HCT116 (cell line): ENCODE data around the gene SH3GL1. TPM values are rescaled to one million over a fixed set of nuclear protein-coding genes. Genes with fewer than 3 reads are reported as not detected.

Experiments used
- ATAC-seq: fragments of 200-7000 bp; cut with Tn5 transposase; 2 replicates; pipeline ENCODE4 v1.9.1; 2020; ENCODE audit warnings: mild to moderate bottlenecking, moderate library complexity
- BruUV-seq: library from RNA; stranded (reverse); fragments of 400-500 nt; replicated peaks from 2 replicates; lab custom pipeline; 2021; lab: Mats Ljungman, UMichigan
- CTCF ChIA-PET: fragments of 300-600 bp; sonication (Branson Sonifier 250); formaldehyde crosslinking; loops from one replicate; lab custom pipeline; 2021; ENCODE audit warnings: antibody characterized with exemption; lab: Charles Lee
- POLR2A ChIA-PET: fragments of 300-600, 350-600 bp; sonication (Branson Sonifier 250); formaldehyde crosslinking; loops from one replicate; lab custom pipeline; 2021; ENCODE audit warnings: antibody characterized with exemption; lab: Charles Lee
- RAD21 ChIA-PET, 2 experiments: fragments of 300-600 bp; sonication (Branson Sonifier 250); formaldehyde crosslinking; loops; one replicate each; lab custom pipeline; 2023; ENCODE audit warnings: low total read pairs in 2 of 2; ENCODE audit not compliant: uncharacterized antibody in 2 of 2, unreplicated experiment in 2 of 2, low non-redundant PET in 1 of 2; lab: Charles Lee
- DNase-seq: peaks from one replicate; pipeline ENCODE4 v3.0.0-alpha.2; 2010; ENCODE audit warnings: low read depth, low spot score
- H2AFZ ChIP-seq: fragments of 200-600 bp; shearing (Covaris generic), sonication (generic); 2 replicates; pipeline ENCODE4 v1.6.1; 2017; ENCODE audit warnings: low read depth, mixed run types, mixed read lengths, antibody characterized with exemption, low read length; ENCODE audit not compliant: poor library complexity, severe bottlenecking
- H3K27ac ChIP-seq: 2 replicates; pipeline ENCODE4 v1.5.1; 2012; ENCODE audit warnings: low read depth, low read length
- H3K27me3 ChIP-seq: fragments of 200-600 bp; sonication (generic); 2 replicates; pipeline ENCODE4 v1.6.1; 2016; ENCODE audit warnings: mixed run types, low read length, mixed read lengths; ENCODE audit not compliant: insufficient read depth
- H3K36me3 ChIP-seq, 2 experiments: fragments of 200-500 bp in 1 of 2; fragments of 200-600 bp in 1 of 2; sonication (Bioruptor generic) in 1 of 2; sonication (generic) in 1 of 2; 2 replicates each; pipeline versions ENCODE4 v1.5.1 to v1.6.1; 2014 to 2016; ENCODE audit warnings: low read length in 2 of 2, inconsistent platforms in 1 of 2, mixed read lengths in 1 of 2, mixed run types in 1 of 2; ENCODE audit not compliant: insufficient read depth in 2 of 2, control insufficient read depth in 1 of 2
- H3K4me1 ChIP-seq, 2 experiments: fragments of 200-600 bp in 1 of 2; sonication (generic) in 1 of 2; 2 replicates each; pipeline versions ENCODE4 v1.5.1 to v1.6.1; 2012 to 2017; ENCODE audit warnings: low read length in 2 of 2, inconsistent platforms in 1 of 2, mild to moderate bottlenecking in 1 of 2, mixed read lengths in 1 of 2, mixed run types in 1 of 2, moderate library complexity in 1 of 2; ENCODE audit not compliant: insufficient read depth in 2 of 2, control insufficient read depth in 1 of 2
- H3K4me2 ChIP-seq: fragments of 200-600 bp; sonication (generic); 2 replicates; pipeline ENCODE4 v1.6.1; 2017; ENCODE audit warnings: mixed run types, low read length, mixed read lengths
- H3K4me3 ChIP-seq, 2 experiments: fragments of 200-600 bp in 1 of 2; sonication (generic) in 1 of 2; replicated peaks in 1 of 2; 2 replicates each; pipeline ENCODE4 v1.5.1; 2011 to 2016; ENCODE audit warnings: low read length in 2 of 2, control low read depth in 1 of 2, low read depth in 1 of 2, mild to moderate bottlenecking in 1 of 2, mixed read lengths in 1 of 2, mixed run types in 1 of 2
- H3K79me2 ChIP-seq: fragments of 200-600 bp; sonication (generic); 2 replicates; pipeline ENCODE4 v1.6.1; 2017; ENCODE audit warnings: mild to moderate bottlenecking, mixed run types, low read length, moderate library complexity, mixed read lengths; ENCODE audit not compliant: insufficient read depth
- H3K9ac ChIP-seq: fragments of 200-600 bp; sonication (generic); 2 replicates; pipeline ENCODE4 v1.6.1; 2016; ENCODE audit warnings: low read length, mixed read lengths
- H3K9me2 ChIP-seq: fragments of 200-600 bp; sonication (generic), shearing (Covaris generic); 2 replicates; pipeline ENCODE4 v1.6.1; 2017; ENCODE audit warnings: mixed run types, mild to moderate bottlenecking, moderate library complexity; ENCODE audit not compliant: insufficient read depth
- H3K9me3 ChIP-seq, 2 experiments: fragments of 200-500 bp in 1 of 2; fragments of 200-600 bp in 1 of 2; sonication (Bioruptor generic) in 1 of 2; sonication (generic) in 1 of 2; 2 replicates each; pipeline ENCODE4 v1.6.1; 2014 to 2017; ENCODE audit warnings: low read length in 2 of 2, mixed read lengths in 2 of 2, inconsistent platforms in 1 of 2, low read depth in 1 of 2, mild to moderate bottlenecking in 1 of 2, mixed run types in 1 of 2, moderate library complexity in 1 of 2; ENCODE audit not compliant: control insufficient read depth in 1 of 2, insufficient read depth in 1 of 2
- H4K20me1 ChIP-seq: fragments of 200-600 bp; sonication (generic), shearing (Covaris generic); 2 replicates; pipeline ENCODE4 v1.6.1; 2017; ENCODE audit warnings: mixed run types, mild to moderate bottlenecking, moderate library complexity; ENCODE audit not compliant: insufficient read depth
- ATF3 ChIP-seq: IDR thresholded peaks from 2 replicates; pipeline ENCODE4 v1.6.1; 2012
- EGR1 ChIP-seq: IDR thresholded peaks from 2 replicates; pipeline ENCODE4 v1.6.1; 2012; ENCODE audit warnings: low read depth
- EZH2phosphoT487 ChIP-seq: fragments of 200-600 bp; IDR thresholded peaks from 2 replicates; pipeline ENCODE4 v1.6.1; 2018; ENCODE audit warnings: antibody characterized with exemption, borderline replicate concordance
- POLR2A ChIP-seq: IDR thresholded peaks from 2 replicates; pipeline ENCODE4 v1.7.0; 2011; ENCODE audit warnings: borderline replicate concordance; ENCODE audit not compliant: insufficient read depth, insufficient read length; ENCODE audit errors: extremely low read depth
- POLR2AphosphoS5 ChIP-seq: IDR thresholded peaks from 2 replicates; pipeline ENCODE4 v1.6.1; 2011; ENCODE audit warnings: mild to moderate bottlenecking, low read depth, low read length, moderate library complexity
- REST ChIP-seq: IDR thresholded peaks from 2 replicates; pipeline ENCODE4 v1.6.1; 2012; ENCODE audit warnings: low read depth
- SRF ChIP-seq: IDR thresholded peaks from 2 replicates; pipeline ENCODE4 v1.6.1; 2012; ENCODE audit warnings: low read depth
- TCF7L2 ChIP-seq: IDR thresholded peaks from 2 replicates; pipeline ENCODE4 v1.7.0; 2011; ENCODE audit warnings: borderline replicate concordance, inconsistent platforms; ENCODE audit not compliant: insufficient read depth, insufficient read length; ENCODE audit errors: extremely low read depth
- YY1 ChIP-seq: IDR thresholded peaks from 2 replicates; pipeline ENCODE4 v1.6.1; 2011; ENCODE audit warnings: low read length, low read depth, moderate library complexity, mild to moderate bottlenecking; ENCODE audit not compliant: insufficient replicate concordance; ENCODE audit errors: extremely low read depth
- ZBTB33 ChIP-seq: IDR thresholded peaks from 2 replicates; pipeline ENCODE4 v1.6.1; 2011; ENCODE audit warnings: mild to moderate bottlenecking, low read length, moderate library complexity; ENCODE audit not compliant: insufficient replicate concordance; ENCODE audit errors: extremely low read depth
- ZNF274 ChIP-seq: fragments of 200-500 bp; sonication (Bioruptor generic); IDR thresholded peaks from 2 replicates; pipeline ENCODE4 v1.6.1; 2014; ENCODE audit warnings: mild to moderate bottlenecking, low read depth, low read length, inconsistent platforms
- intact Hi-C: fragments of 100-400 bp; cut with micrococcal nuclease; formaldehyde crosslinking; loops from 2 replicates; pipeline ENCODE4 v1.10.0; 2022
- total RNA-seq: library from RNA; stranded (reverse); gene quantifications from one replicate; pipeline ENCODE4 v1.2.1, GENCODE V29; 2021; ENCODE audit not compliant: unreplicated experiment

Gene SH3GL1
- total RNA-seq, 1 experiment from 2014 or later, result 86.0 TPM

GRCh38 chr19:4400135-4400936 is at the start of gene SH3GL1 (continued):
- TF ChIP-seq EZH2phosphoT487, result no peak
- no peak for TF ChIP-seq ATF3
- no peak; the same call in 1 of the 2 replicates for TF ChIP-seq SRF

GRCh38 chr19:4449639-4450028 is 49.3 kb upstream of the SH3GL1 start:
- no peaks in the 10 kb centered on the region for H3K9me3 ChIP-seq
- no peak for DNase-seq
- ChIA-PET RAD21 (interaction anchor here in 1 of 2 experiments (0.6 kb wide), 1 partner anchor 51 kb away, joined by 3 read pairs; no protein-coding TSS in a partner anchor), POLR2A (interaction anchor here (1.4 kb wide), 1 partner anchor 22 kb away, joined by 3 read pairs; the partner anchor contains the start of gene HDGFL2), CTCF (no interaction called here)
- no peaks in the 10 kb centered on the region for H3K4me1 ChIP-seq
- H3K36me3 ChIP-seq, result peaks cover 10 to 27% of the 10 kb centered on the region in 2 experiments
- intact Hi-C loops, result no loop called here
- no peak overlapping the region for H3K4me2 ChIP-seq
- H3K4me3 ChIP-seq, result no peak overlapping the region
- ATAC-seq, result no peak
- H3K27ac ChIP-seq, result no peak overlapping the region
- no peaks in the 10 kb centered on the region; the same call in 1 of the 2 replicates for H3K79me2 ChIP-seq
- no peaks in the 10 kb centered on the region for H3K27me3 ChIP-seq
- no peaks in the 10 kb centered on the region for H3K9me2 ChIP-seq
- H3K9ac ChIP-seq, result no peak overlapping the region
- no peak overlapping the region for H2AFZ ChIP-seq
- H4K20me1 ChIP-seq, result no peaks in the 10 kb centered on the region
- TSS peak; percentile 3 for BruUV-seq
- no peak for TF ChIP-seq ZBTB33
- no peak for TF ChIP-seq EGR1
- TF ChIP-seq REST, result no peak
- TF ChIP-seq ATF3, result no peak
- TF ChIP-seq EZH2phosphoT487, result no peak
- TF ChIP-seq TCF7L2, result no peak
- no peak for TF ChIP-seq POLR2A
- TF ChIP-seq POLR2AphosphoS5, result no peak
- TF ChIP-seq ZNF274, result no peak
- no peak for TF ChIP-seq YY1
- TF ChIP-seq, all 23 proteins: peak for 0
